ENCODE measurements around the gene SPOCD1. TPM values are rescaled to one million over a fixed set of nuclear protein-coding genes. Genes with fewer than 3 reads are reported as not detected.

The SPOCD1 gene
- total RNA-seq, 4 donors from 2014 or later, result 0.48 to 0.80 TPM; not detected in 2

DNA sequence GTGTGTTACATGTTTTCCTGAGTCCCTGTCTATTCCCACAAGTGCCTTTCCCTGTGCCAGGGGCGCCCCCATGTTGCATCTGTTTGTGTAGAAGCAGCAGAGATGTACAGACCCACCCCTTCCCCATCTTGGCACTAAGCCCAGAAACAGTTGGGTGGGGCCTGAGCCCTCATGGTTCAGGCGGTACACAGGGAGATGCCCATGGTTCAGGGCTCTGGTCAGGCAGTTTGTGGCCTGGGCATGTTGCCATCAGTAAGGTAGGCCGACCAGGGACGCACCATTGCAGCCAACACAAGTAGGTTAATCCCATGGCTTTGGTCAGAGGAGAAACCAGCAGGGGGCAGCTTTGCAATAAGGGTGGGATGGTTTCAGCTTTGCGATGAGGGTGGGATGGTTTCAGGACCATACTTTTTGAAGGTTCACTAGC, 50.8 kb downstream of the SPOCD1 start:
- Histone ChIP-seq H3K9me3 (no peaks in the 10 kb centered on the region), H3K4me1 (peaks cover 12 to 43% (median 32%) of the 10 kb centered on the region in 4 donors), H3K4me3 (no peak overlapping the region), H3K36me3 (no peaks in the 10 kb centered on the region), H3K27ac (no peak overlapping the region), H3K27me3 (peaks cover 76% of the 10 kb centered on the region)
- intact Hi-C loops (cut with DNase I; ENCODE audit: low total_unique reads), result no loop called here
- in situ Hi-C loops (cut with MboI; ENCODE audit: low pct_ligation_motif_present in 1 of 4, low pct_unique_long_range_greater_than_20kb in 1 of 4, low sequenced_read_pairs in 3 of 4), result no loop called here
- 40 to 47% methylated on average over 1 to 5 of the region's 5 CpGs for WGBS, 2 donors (ENCODE audit: low coverage in 1 of 2)
- DNase-seq, result no peak
- no peak for TF ChIP-seq POLR2AphosphoS5 (IDR thresholded peaks at IDR 0.05)
- no peak for TF ChIP-seq EP300 (IDR thresholded peaks at IDR 0.05; ENCODE audit: low read depth)
- TF ChIP-seq POLR2A (IDR thresholded peaks at IDR 0.05), result no peak
- TF ChIP-seq, protein P1, sequence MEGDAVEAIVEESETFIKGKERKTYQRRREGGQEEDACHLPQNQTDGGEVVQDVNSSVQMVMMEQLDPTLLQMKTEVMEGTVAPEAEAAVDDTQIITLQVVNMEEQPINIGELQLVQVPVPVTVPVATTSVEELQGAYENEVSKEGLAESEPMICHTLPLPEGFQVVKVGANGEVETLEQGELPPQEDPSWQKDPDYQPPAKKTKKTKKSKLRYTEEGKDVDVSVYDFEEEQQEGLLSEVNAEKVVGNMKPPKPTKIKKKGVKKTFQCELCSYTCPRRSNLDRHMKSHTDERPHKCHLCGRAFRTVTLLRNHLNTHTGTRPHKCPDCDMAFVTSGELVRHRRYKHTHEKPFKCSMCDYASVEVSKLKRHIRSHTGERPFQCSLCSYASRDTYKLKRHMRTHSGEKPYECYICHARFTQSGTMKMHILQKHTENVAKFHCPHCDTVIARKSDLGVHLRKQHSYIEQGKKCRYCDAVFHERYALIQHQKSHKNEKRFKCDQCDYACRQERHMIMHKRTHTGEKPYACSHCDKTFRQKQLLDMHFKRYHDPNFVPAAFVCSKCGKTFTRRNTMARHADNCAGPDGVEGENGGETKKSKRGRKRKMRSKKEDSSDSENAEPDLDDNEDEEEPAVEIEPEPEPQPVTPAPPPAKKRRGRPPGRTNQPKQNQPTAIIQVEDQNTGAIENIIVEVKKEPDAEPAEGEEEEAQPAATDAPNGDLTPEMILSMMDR (IDR thresholded peaks at IDR 0.05), result no peak

DNA sequence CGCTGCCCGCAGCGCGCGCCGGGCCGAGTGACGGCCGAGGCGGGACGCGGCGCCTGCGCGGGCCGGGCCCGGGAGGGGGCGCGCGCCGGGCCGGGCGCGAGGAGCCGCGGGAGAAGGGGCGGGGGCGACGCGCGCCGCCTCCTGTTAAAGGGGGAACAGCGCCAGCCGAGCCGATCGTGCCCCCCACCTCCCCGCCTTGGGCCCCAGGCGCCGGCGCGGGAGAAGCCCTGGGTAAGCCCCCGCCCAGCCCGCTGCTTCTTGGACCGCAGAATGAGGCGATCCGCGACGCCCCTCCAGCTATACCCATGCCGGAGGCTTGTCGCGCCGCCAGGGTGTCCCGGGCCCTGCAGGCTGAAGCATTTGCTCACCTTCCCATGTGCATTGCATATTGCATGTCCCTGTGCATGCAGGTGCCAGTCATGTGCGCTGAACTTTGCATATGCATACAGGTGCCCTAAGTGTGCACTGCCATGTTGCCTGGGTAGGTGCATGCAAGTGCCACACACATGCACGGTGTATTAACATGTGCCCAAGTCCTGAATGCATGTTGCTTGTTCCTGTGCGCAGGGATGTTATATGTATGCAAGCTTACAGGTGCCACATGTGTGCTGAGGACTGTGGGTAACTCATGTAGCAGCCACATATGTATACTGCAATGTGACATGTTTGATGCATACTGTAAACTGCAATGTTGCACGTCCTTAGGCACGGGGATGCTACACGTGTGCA, 51.3 kb downstream of the SPOCD1 start, which contains the start of gene ADGRB2:
ADGRB2 (minus strand) TSS at position 29 of the 729 bp plus-strand sequence. CDS start 7,119 bp downstream, outside the sequence.
- Histone ChIP-seq H3K27me3 (peaks cover 77% of the 10 kb centered on the region), H3K27ac (no peak within 1 kb of the TSS), H3K9me3 (no peaks in the 10 kb centered on the region), H3K36me3 (no peaks in the 10 kb centered on the region), H3K4me3 (peak within 1 kb of the TSS; percentile 32 to 61 (median 54)), H3K4me1 (peaks cover 12 to 43% (median 31%) of the 10 kb centered on the region in 4 donors)
- intact Hi-C loops (cut with DNase I; ENCODE audit: low total_unique reads) (no loop called here), in situ Hi-C loops (cut with MboI; ENCODE audit: low pct_ligation_motif_present in 1 of 4, low pct_unique_long_range_greater_than_20kb in 1 of 4, low sequenced_read_pairs in 3 of 4) (no loop called here)
- WGBS, 2 donors (ENCODE audit: low coverage in 1 of 2), result 11% methylated on average over 10 of the region's 59 CpGs; no CpG with 5 or more reads in 1 of the 2 donors
- no peak for DNase-seq
- TF ChIP-seq POLR2AphosphoS5 (IDR thresholded peaks at IDR 0.05), result no peak
- no peak for TF ChIP-seq EP300 (IDR thresholded peaks at IDR 0.05; ENCODE audit: low read depth)
- no peak for TF ChIP-seq POLR2A (IDR thresholded peaks at IDR 0.05)
- TF ChIP-seq, protein P1 (IDR thresholded peaks at IDR 0.05), result no peak

DNA sequence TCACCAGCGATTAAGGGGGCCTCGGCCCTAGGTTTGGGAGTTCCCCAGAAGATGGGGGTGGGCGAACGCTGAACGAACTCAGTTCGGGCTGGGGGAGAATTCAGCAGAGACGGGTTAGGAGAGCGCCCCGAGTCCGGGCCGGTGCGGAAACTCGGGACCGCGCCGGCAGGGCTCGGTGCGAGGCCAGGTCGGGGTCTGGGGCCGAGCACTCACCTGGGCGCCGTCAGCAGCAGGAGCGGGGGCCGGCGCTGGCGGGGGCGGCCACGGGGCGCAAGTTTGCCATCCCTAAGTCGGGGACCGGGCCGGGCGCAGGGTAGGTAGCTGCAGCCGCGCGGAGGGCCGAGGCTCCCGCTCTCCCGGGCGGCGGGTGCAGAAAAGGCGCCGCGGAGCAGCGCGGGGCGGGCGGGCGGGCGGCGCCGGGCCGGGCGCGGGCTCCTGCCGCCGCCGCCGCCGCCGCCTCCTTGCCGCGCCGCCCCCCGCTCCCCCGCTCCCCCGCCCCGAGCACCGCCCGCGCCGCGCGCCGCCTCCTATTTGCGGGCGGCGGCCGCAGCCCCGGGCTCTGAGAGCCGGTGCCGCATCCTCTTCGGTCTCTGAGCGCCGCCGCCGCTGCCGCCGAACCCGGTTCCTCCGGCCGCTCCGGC, 52.0 kb downstream of the SPOCD1 start:
- in situ Hi-C loops (cut with MboI; ENCODE audit: low pct_ligation_motif_present in 1 of 4, low pct_unique_long_range_greater_than_20kb in 1 of 4, low sequenced_read_pairs in 3 of 4), result no loop called here
- no peak for TF ChIP-seq EP300 (IDR thresholded peaks at IDR 0.05; ENCODE audit: low read depth)
- no peak for TF ChIP-seq POLR2A (IDR thresholded peaks at IDR 0.05)
- TF ChIP-seq, protein P1 (IDR thresholded peaks at IDR 0.05), result no peak
- no peak for TF ChIP-seq POLR2AphosphoS5 (IDR thresholded peaks at IDR 0.05)
- DNase-seq, result no peak
- Histone ChIP-seq H3K4me3 (peak overlapping the region; percentile 32 to 61 (median 54)), H3K36me3 (no peaks in the 10 kb centered on the region), H3K27ac (no peak overlapping the region), H3K27me3 (peaks cover 77% of the 10 kb centered on the region), H3K4me1 (peaks cover 12 to 43% (median 31%) of the 10 kb centered on the region in 4 donors), H3K9me3 (no peaks in the 10 kb centered on the region)
- WGBS, 2 donors (ENCODE audit: low coverage in 1 of 2), result 0% methylated on average over 37 of the region's 93 CpGs; no CpG with 5 or more reads in 1 of the 2 donors
- intact Hi-C loops (cut with DNase I; ENCODE audit: low total_unique reads), result no loop called here

Measured in transverse colon (tissue), 4 donors.